ENCODE data around the gene NDST3.

NDST3 gene

DNA sequence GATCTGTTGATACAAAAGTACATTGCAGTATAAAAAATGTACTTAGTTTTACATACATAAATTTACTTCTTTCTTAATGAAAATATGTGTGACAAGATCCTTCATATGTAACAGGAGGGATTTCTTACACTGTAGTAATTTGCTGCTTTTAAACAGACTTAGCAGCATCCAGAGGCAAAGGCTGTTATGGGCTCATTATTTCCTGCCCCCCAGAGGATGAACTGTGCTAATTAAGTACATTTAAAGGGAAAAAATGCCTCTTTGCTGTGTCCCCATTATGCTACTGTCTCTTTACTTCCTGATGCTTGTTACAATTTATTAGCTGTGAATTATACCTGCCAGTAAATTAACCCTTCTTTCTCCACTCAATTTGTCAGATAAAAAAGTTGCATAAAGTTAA is 47.1 kb downstream of the NDST3 start:
- no peak overlapping the region for H3K27ac ChIP-seq
- TF ChIP-seq ZFX (IDR thresholded peaks at IDR 0.05) (no peak), CTCF (conservative IDR thresholded peaks at IDR 0.05) (no peak)

GRCh38 chr4:118082182-118082581 is 47.9 kb downstream of the NDST3 start:
- TF ChIP-seq ZFX (IDR thresholded peaks at IDR 0.05) (no peak), CTCF (conservative IDR thresholded peaks at IDR 0.05) (no peak)
- no peak overlapping the region for H3K27ac ChIP-seq

- TF ChIP-seq ZFX (IDR thresholded peaks at IDR 0.05), result no peak
- TF ChIP-seq CTCF (conservative IDR thresholded peaks at IDR 0.05), result no peak
- H3K27ac ChIP-seq, result no peak overlapping the region
Measured at GRCh38 chr4:118085700-118086099, 51.4 kb downstream of the NDST3 start.

- no peak overlapping the region for H3K27ac ChIP-seq
- TF ChIP-seq ZFX (IDR thresholded peaks at IDR 0.05) (no peak), CTCF (conservative IDR thresholded peaks at IDR 0.05) (no peak)
Measured at GRCh38 chr4:118086344-118086743, 52.1 kb downstream of the NDST3 start.

DNA sequence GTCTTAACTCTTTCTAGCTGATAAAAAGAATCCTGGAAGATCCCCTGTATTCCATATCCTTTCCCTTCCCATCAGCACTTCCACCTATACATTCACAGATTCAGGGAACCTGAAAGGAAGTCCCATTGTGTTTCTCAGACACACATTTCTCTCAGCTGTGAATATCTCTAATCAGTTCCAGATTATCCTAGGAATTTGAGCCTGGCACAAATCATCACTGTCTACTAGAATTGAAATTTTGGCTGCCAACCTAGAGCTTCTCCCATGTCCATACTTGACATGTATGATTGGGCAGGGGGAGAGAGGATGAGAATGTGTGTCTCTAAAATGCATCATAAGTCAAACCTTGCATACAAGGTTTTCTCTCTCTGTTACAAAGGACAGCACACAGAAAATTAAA is 53.1 kb downstream of the NDST3 start:
- H3K27ac ChIP-seq, result no peak overlapping the region
- TF ChIP-seq ZFX (IDR thresholded peaks at IDR 0.05) (no peak), CTCF (conservative IDR thresholded peaks at IDR 0.05) (no peak)

- TF ChIP-seq CTCF (conservative IDR thresholded peaks at IDR 0.05), result no peak
- TF ChIP-seq ZFX (IDR thresholded peaks at IDR 0.05), result no peak
- no peak overlapping the region for H3K27ac ChIP-seq
Measured at GRCh38 chr4:118099106-118099505, 64.8 kb downstream of the NDST3 start.

DNA sequence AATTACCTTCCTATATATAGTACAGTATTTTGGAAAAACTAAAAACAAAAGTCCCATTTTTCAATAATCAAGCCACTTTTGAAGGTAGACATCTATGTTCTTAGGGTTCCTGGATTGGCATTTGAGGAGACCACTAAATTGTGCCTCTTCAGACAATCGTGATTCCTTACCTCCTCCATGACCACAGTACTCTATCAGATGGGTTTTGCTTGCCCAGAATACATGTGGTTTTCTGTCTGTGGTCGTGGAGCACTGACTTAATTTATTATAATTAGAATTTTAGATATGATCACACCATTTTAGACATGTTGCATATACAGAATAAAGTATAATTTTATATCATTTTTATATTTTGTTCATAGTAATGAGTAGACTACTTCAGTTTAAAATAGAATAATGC is 67.9 kb downstream of the NDST3 start:
- H3K27ac ChIP-seq, result no peak overlapping the region
- TF ChIP-seq ZFX (IDR thresholded peaks at IDR 0.05), result no peak
- no peak for TF ChIP-seq CTCF (conservative IDR thresholded peaks at IDR 0.05)
